ENCODE measurements around the gene CD55. TPM values are rescaled to one million over a fixed set of nuclear protein-coding genes. Genes with fewer than 3 reads are reported as not detected.

Gene CD55
- total RNA-seq, 1 donor from 2014 or later: 35.4 TPM

GRCh38 chr1:207328908-207329440, 7.5 kb downstream of the CD55 start:
- Histone ChIP-seq H3K36me3 (ENCODE audit: control insufficient read depth, insufficient read depth, low read length) (no peaks in the 10 kb centered on the region), H3K27me3 (ENCODE audit: control insufficient read depth, insufficient read depth, low read length) (no peaks in the 10 kb centered on the region), H3K4me3 (ENCODE audit: low read depth, low read length) (no peak overlapping the region)
- no peak for DNase-seq (ENCODE audit: low read depth)
- no peak for TF ChIP-seq CTCF (IDR thresholded peaks at IDR 0.05; ENCODE audit: insufficient read depth, low read length, poor library complexity, severe bottlenecking)

- H3K36me3 ChIP-seq (ENCODE audit: control insufficient read depth, insufficient read depth, low read length): no peaks in the 10 kb centered on the region
- no peak for TF ChIP-seq CTCF (IDR thresholded peaks at IDR 0.05; ENCODE audit: insufficient read depth, low read length, poor library complexity, severe bottlenecking)
- no peak for DNase-seq (ENCODE audit: low read depth)
- H3K4me3 ChIP-seq (ENCODE audit: low read depth, low read length): no peak overlapping the region
- no peaks in the 10 kb centered on the region for H3K27me3 ChIP-seq (ENCODE audit: control insufficient read depth, insufficient read depth, low read length)
These were observed 8.0 kb downstream of the CD55 start for GRCh38 chr1:207329469-207329868.

GRCh38 chr1:207330011-207330710, 8.7 kb downstream of the CD55 start:
- H3K27me3 ChIP-seq (ENCODE audit: control insufficient read depth, insufficient read depth, low read length): no peaks in the 10 kb centered on the region
- no peaks in the 10 kb centered on the region for H3K36me3 ChIP-seq (ENCODE audit: control insufficient read depth, insufficient read depth, low read length)
- TF ChIP-seq CTCF (IDR thresholded peaks at IDR 0.05; ENCODE audit: insufficient read depth, low read length, poor library complexity, severe bottlenecking): no peak
- no peak overlapping the region for H3K4me3 ChIP-seq (ENCODE audit: low read depth, low read length)
- no peak for DNase-seq (ENCODE audit: low read depth)

- no peaks in the 10 kb centered on the region for H3K36me3 ChIP-seq (ENCODE audit: control insufficient read depth, insufficient read depth, low read length)
- no peaks in the 10 kb centered on the region for H3K27me3 ChIP-seq (ENCODE audit: control insufficient read depth, insufficient read depth, low read length)
- no peak for DNase-seq (ENCODE audit: low read depth)
- no peak for TF ChIP-seq CTCF (IDR thresholded peaks at IDR 0.05; ENCODE audit: insufficient read depth, low read length, poor library complexity, severe bottlenecking)
- H3K4me3 ChIP-seq (ENCODE audit: low read depth, low read length): no peak overlapping the region
These were observed 10.2 kb downstream of the CD55 start for GRCh38 chr1:207331354-207332313.

GRCh38 chr1:207333009-207333600, 11.6 kb downstream of the CD55 start:
- Histone ChIP-seq H3K36me3 (ENCODE audit: control insufficient read depth, insufficient read depth, low read length) (no peaks in the 10 kb centered on the region), H3K27me3 (ENCODE audit: control insufficient read depth, insufficient read depth, low read length) (no peaks in the 10 kb centered on the region), H3K4me3 (ENCODE audit: low read depth, low read length) (no peak overlapping the region)
- DNase-seq (ENCODE audit: low read depth): no peak
- TF ChIP-seq CTCF (IDR thresholded peaks at IDR 0.05; ENCODE audit: insufficient read depth, low read length, poor library complexity, severe bottlenecking): no peak
